ENCODE data around the gene KDM4B.

The KDM4B gene

GRCh38 chr19:5049561-5049960, 80.6 kb downstream of the KDM4B start:
- no peak for DNase-seq (ENCODE audit: extremely low read depth, low read depth)
- TF ChIP-seq CTCF (IDR thresholded peaks at IDR 0.05; ENCODE audit: low read depth, low read length) = no peak

DNA sequence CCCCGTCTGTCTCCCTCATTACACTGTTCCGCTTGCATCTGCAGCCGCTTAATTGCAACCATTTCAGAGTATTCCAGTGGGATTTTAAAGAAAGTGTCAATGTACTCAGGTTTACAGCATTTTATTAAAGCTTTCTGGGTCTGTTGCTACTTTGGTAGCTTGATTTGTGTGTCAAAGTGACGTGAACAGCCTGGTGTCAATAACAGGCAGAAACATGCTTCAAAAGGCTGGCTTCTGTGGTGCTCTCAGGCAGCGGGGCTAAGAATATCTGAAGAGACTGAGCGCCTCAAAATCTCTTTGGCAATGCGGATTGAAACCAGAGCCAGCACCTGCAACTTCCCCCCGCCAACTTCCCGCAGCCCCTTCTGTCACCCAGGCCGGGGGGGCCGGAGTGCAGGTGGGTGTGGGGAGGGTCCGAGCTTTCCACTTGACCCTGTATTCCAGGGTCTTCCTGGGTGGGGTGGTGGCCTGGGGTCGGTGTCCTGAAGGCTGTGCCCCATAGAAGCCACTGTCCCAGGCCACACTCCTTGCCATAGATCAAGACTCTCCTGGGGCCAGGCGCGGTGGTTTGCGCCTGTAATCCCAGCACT, 81.2 kb downstream of the KDM4B start:
- DNase-seq (ENCODE audit: extremely low read depth, low read depth) = no peak
- TF ChIP-seq CTCF (IDR thresholded peaks at IDR 0.05; ENCODE audit: low read depth, low read length) = no peak

DNA sequence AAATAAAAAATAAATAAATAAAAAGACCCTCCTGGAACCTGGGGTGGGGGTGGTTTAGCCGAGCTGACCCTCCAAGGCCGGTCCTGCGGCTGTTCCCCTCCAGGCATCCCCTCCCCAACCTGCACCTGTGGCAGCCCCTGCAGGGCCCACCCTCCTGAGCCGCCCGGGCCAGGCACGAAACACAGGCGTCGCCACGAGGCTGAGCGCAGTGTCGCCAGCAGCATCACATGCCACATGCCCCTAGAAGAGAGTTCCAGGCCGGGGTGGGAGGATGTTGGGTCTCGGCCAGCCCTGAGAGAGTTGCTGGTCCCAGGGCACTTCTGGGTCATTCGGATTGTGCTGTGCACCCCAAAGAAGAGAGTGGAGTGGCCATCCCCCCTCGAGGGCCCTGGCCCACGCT, 82.0 kb downstream of the KDM4B start:
- TF ChIP-seq CTCF (IDR thresholded peaks at IDR 0.05; ENCODE audit: low read depth, low read length) = no peak
- DNase-seq (ENCODE audit: extremely low read depth, low read depth) = no peak

DNA sequence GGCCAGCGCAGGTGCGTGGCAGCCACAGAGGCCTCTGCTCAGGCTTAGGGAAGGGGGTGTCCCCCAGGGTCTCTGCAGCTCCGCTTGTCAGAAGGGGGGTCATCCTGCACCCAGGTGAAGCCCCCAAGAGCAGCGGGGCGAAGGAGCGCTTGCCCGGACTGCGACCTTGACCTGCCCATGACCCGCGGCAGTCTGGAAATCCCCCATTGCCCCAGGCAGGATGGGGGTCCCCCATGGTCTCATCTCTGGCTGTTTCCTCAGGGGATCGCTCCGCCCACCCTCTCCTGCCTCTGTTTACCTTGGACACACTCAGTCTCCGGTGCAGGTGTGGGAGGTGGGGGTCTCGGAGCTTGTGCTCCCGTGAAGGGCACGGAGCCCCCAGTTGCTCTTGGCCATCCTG, 82.7 kb downstream of the KDM4B start:
- no peak for TF ChIP-seq CTCF (IDR thresholded peaks at IDR 0.05; ENCODE audit: low read depth, low read length)
- DNase-seq (ENCODE audit: extremely low read depth, low read depth) = no peak

- TF ChIP-seq CTCF (IDR thresholded peaks at IDR 0.05; ENCODE audit: low read depth, low read length) = no peak
- DNase-seq (ENCODE audit: extremely low read depth, low read depth) = no peak
These were observed 83.6 kb downstream of the KDM4B start for GRCh38 chr19:5052515-5052914.

DNA sequence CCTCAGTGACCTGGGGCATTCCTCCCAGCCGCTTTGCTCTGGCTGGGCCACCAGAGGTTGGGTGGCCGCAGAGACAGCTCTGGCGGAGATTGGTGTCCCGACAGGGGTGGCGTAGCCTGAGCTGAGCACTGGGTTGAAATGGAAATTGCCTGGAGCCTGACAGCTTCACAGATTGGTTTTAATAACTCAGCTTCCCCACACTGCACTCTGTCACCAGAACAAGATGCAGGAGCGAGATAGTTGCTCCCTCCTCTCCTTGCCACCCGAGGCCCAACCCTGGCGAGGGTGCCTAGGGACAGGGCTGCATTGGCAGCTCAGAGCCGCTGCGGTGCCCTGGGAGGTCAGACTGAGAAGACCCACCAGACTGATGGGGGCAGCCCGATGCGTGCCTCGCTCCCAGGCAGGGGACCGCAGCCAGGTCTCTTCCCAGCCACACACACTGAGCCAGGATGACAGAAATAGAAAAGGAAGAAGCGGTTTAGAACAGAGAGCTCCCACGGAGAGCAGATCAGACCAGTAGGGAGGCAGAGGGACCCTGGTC, 84.1 kb downstream of the KDM4B start:
- no peak for TF ChIP-seq CTCF (IDR thresholded peaks at IDR 0.05; ENCODE audit: low read depth, low read length)
- no peak for DNase-seq (ENCODE audit: extremely low read depth, low read depth)

DNA sequence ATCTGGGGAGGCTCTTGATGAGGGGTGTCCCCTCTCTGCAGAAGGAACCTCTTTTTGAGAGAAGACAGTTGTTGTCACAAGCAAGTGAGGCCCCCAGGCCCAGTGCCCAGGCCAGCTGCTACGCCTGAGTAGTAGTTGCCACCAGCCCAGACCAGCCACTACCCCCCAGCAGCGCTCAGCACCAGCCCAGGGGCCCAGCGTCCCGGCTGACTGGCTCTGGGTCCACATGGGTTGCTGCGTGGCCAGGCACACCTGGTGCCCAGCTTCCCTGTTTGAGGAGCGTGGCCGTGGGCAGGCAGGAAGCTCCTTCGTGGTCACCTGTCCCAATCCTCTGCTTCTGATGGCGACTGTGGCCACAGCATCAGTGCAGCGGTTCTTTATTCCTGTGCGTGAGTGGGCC, 84.7 kb downstream of the KDM4B start:
- no peak for TF ChIP-seq CTCF (IDR thresholded peaks at IDR 0.05; ENCODE audit: low read depth, low read length)
- no peak for DNase-seq (ENCODE audit: extremely low read depth, low read depth)

Data from AG09319 (cell line).